Fibroblast of mammary gland (primary cell): ENCODE measurements around the gene WDR4.
"Not testable (repeated sequence)": the region's sequence is repeated elsewhere in the genome, so short reads cannot be mapped to it uniquely, and the experiment has no call there.

Experiments
- DNase-seq: peaks from one replicate; pipeline ENCODE4 v3.0.0-alpha.2; 2010; ENCODE audit warnings: low read depth
- H3K4me3 ChIP-seq: 2 replicates; pipeline ENCODE4 v1.5.1; 2011; ENCODE audit warnings: low read depth, mild to moderate bottlenecking, low read length, moderate library complexity; ENCODE audit not compliant: control insufficient read depth
- TF ChIP-seq, protein P1 (sequence below): conservative IDR thresholded peaks from 2 replicates; pipeline ENCODE4 v1.5.1; 2011; ENCODE audit warnings: low read depth, low read length, inconsistent platforms; ENCODE audit not compliant: control insufficient read depth, insufficient read depth

Gene WDR4

DNA sequence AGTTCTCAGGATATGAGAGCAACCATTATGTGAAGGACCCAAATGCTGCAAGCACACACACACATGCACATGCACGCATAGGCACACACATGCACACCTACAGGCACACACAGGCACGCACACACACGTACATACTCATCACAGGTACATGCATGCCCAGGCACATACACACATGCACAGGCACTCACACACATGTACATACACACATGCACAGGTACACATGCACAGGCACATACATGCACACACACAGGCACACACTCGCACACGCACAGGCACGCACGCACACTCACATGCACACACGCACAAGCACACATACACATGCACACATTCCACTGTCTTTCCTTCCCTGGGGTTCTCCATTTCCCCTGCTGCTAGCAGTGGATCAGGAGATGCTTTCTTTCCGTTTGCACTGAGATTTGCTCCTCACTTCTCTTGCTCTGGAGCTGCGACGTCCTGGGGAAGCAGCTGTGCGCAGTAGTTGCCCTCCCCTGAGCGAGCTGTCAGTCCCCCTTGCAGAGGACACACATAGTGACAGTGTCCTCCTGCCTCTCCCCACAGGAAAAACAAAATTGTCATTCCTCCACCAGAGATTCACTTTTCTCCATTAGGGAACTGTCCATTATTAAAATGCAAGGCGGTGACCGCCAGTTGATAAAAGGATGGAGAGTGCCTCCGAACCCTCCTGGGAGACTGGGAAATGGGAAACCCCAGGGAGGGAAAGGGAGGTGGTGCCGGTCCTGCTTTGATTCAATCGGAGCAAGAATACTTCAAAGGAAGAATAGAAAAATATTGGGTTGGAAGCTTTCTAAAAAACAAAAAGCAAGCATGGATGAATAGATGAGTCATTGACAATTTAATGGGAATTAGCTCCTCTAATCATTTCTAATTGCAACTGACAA, 69.5 kb downstream of the WDR4 start:
- no peak for DNase-seq
- TF ChIP-seq, protein P1, sequence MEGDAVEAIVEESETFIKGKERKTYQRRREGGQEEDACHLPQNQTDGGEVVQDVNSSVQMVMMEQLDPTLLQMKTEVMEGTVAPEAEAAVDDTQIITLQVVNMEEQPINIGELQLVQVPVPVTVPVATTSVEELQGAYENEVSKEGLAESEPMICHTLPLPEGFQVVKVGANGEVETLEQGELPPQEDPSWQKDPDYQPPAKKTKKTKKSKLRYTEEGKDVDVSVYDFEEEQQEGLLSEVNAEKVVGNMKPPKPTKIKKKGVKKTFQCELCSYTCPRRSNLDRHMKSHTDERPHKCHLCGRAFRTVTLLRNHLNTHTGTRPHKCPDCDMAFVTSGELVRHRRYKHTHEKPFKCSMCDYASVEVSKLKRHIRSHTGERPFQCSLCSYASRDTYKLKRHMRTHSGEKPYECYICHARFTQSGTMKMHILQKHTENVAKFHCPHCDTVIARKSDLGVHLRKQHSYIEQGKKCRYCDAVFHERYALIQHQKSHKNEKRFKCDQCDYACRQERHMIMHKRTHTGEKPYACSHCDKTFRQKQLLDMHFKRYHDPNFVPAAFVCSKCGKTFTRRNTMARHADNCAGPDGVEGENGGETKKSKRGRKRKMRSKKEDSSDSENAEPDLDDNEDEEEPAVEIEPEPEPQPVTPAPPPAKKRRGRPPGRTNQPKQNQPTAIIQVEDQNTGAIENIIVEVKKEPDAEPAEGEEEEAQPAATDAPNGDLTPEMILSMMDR = no peak
- H3K4me3 ChIP-seq = no peak overlapping the region

DNA sequence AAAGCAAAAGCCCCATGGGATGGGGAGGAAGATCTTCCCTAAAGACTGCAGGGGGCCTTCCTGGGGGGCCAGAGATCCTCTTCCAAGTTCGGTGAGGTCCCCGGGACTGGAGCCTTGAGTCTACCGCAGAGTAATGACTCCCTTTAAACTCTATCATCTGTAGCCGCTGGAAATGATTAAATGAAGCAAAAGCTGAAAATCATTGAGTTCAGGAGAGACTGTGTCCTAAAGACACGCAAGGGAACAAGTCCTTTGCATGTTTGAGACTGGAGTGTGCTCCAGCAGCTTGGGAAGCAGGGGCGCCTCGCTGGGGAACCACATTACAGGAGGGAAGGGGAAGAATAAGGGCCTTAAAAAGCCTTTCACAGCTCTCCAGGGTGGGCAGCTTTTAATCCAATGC, 70.2 kb downstream of the WDR4 start:
- TF ChIP-seq, protein P1 = no peak
- DNase-seq = no peak

DNA sequence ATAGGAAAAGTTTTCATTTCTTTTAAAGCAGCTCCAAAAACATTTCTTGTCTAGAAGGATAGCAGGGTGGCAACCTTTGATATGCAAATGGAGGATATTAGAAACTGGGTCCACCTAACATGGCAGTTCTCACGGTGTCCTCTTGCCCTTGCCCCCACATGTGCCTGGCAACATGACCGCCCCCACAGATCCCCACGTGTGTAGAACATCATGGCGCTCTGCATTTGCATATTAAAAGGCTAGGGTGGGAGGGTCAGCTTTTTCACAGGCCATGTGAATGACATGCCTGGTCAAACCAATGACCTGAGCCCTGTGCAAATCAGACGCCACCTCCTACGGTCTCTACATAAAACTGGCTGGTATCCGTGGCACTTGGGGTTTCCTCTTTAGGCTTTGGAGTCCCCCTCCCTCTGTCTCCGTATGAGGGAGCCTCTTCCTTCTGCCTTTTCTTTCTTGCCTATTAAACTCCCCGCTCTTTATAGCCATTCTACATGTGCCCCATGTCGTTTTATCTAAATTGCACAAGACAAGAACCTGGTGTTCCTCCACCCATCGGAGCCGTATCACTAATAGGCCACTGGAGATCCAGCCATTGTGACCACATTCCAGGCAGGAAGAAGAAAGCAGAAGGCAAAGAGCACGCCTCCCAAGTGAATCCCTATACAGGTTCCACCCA, 71.3 kb downstream of the WDR4 start:
- DNase-seq = no peak

More for the DNA sequence above, 70.2 kb downstream of the WDR4 start:
- no peak overlapping the region for H3K4me3 ChIP-seq

DNA sequence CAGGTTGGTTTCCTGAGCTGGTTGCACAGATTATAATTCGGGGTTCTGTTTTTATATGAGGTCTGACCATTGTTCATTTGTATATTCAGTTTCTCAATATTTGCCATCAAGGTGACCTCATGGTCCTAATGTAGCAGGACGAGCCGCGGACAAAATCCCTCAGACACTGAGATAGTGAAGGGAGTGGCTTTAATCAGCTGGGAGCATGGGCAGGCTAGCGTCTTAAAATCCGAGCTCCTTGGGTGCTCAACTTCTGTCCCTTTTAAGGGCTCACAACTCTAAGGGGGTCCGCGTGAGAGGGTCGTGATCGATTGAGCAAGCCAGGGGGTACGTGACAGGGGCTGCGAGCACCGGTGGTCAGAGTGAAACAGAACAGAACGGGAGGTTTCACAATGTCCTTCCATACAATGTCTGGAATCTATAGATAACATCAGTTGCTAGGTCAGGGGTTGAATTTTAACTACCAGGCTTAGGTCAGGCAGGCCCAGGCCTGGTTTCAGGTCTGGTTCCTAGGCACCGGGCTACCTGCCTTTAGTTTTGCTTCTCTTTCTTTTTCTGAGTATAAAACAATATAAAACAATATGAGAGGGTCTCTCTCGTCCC, 71.9 kb downstream of the WDR4 start:
- H3K4me3 ChIP-seq, DNase-seq: not testable (repeated sequence)

More for the DNA sequence above, 71.3 kb downstream of the WDR4 start:
- TF ChIP-seq, protein P1 = no peak
- H3K4me3 ChIP-seq = no peak overlapping the region

DNA sequence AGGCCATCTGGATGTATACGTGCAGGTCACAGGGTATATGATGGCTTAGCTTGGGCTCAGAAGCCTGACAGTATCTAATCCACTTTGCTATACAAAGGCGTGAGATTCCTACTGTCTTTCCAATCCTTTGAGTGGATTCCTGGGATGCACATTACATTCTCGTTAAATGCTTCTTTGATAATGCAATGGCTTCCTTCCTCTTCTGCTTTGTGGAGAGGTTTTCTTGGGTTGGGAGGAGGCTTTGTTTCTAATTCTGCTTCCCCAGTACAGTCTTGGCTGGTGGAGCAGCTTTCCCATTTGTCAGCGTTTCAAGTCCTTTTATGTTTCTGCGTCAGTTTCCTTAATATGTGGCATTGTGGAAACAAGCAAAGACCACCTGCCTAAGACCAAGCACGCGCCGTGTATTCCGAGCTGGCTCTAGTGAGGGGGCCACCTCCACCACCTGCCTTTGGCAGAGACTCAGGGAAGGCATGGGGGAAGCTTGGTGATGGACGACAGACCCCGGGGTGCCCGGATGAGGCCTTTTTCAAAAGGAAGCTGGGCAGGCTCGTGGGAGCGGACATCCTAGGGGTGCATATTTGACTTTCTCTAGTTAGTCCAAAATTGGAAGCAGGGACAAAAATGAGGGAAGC, 72.7 kb downstream of the WDR4 start:
- no peak overlapping the region for H3K4me3 ChIP-seq
- TF ChIP-seq, protein P1 = no peak
- DNase-seq = no peak

DNA sequence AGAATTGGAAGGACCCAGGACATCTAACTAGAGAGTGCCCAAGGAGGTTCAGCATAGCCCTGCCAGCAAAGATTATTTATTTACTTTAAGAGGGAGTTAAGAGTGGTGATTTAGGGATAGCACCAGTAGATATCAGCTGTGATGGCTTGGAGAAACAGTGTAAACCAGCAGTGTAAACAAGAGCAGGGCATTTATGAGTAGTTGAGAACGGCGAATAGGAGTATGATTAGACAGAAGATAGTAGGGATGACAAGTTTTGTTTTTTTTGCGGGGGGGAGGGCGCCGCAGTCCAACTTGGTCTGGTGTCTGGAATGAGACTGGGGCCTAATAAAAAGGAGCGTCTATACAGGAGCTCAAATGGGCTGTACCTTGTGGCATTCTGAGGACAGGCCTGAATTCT, 77.7 kb downstream of the WDR4 start:
- DNase-seq, H3K4me3 ChIP-seq: not testable (repeated sequence)

DNA sequence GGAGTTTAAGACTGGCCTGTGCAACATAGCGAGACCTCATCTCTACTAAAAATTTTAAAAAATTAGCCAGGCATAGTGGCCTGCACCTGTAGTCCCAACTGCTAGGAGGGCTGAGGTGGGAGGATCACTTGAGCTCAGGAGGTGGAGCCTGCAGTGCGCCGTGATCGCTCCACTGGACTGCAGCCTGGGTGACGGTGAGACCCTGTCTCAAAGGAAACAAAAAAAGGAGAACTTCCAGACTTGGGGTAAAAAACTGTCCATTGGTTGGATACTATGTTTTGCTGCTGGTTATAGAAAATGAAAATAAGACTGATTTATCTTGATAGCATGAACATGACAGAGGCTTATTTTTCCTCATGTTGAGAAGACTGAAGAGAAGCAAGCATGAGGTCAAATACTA, 79.4 kb downstream of the WDR4 start:
- TF ChIP-seq, protein P1 = no peak
- H3K4me3 ChIP-seq = no peak overlapping the region
- no peak for DNase-seq
